Activated T-cell treated with anti-CD3 and anti-CD28 coated beads for 4 hours (primary cell): ENCODE data around the gene ARG2.
A peak's percentile ranks its signal among the peaks of the same experiment; 100 is the strongest.
"Not testable (repeated sequence)": the region's sequence is repeated elsewhere in the genome, so short reads cannot be mapped to it uniquely, and the experiment has no call there.

Experiments used
- DNase-seq: peaks from one replicate; pipeline ENCODE4 v3.0.0-alpha.2; 2020

ARG2 gene

DNA sequence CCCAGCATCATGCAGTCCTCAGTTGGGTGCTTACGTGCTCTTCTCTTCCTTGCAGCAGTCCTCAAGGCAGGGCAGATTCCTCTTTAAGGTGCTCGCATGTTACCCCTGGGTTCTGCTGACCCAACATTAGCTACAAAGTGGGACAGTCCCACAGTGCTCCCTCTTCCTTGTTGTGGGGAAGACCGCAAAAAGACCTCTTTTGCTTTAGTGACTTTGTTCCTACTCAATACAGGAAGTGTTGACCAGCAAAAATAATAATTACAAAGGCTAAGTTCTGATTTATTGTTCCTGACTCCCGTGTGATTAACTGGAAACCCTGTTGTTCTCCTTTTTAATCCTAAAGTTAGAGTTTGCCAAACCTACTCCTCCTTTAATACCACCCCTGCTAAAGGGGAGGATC lies 33.4 kb upstream of the ARG2 start:
- no peak for DNase-seq

GRCh38 chr14:67589204-67589770 lies 30.4 kb upstream of the ARG2 start:
- DNase-seq, result no peak

GRCh38 chr14:67593650-67594049 lies 26.1 kb upstream of the ARG2 start:
- not testable (repeated sequence) for DNase-seq

- DNase-seq, result no peak
Measured at GRCh38 chr14:67595392-67595791, 24.3 kb upstream of the ARG2 start.

DNA sequence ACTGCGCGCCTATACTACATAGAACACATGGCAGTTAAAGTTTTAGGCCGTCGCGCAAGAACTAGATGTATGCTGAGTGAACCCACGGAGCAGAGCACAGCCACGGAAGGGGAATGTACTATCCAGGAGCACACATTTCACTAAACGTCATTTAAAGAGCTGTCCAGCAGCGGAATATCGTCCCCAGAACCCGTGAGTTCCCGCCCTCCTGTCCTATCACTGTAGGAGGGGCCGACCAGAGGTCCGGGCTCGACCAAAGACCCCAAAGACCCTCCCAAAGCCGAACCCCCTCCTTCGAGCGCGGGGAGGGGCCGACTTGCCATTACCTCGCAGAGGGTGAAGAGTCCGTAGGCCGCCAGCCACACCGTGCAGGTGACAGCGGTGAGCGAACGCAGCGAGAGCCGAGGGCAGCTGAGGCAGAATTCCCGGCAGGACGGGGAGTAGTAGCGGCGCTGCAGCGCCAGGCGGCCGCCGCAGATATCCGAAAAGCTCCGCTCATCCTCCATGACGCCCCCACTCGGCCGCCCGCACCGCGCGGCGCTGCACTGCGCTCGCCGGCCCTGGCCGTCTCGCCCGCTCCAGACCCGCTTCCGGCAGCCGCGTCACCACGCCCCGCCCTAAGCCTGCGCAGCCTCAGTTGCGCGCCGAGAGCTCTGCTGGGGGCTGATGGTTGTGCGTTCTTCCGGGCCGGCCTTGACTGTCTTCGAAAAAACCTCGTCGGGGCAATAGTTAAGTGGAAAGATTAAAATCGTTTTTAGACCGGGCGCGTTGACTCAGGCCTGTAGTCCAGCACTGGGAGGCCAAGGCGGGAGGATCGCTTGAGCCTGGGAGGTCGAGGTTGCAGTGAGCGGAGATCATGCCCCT lies 19.8 kb upstream of the ARG2 start, which contains the start of gene PIGH:
Gene PIGH, minus strand, starts transcription at position 571 of the 864 bp plus-strand sequence. Its CDS starts 65 bp downstream, at position 506.
- DNase-seq, result peak; percentile 93

DNA sequence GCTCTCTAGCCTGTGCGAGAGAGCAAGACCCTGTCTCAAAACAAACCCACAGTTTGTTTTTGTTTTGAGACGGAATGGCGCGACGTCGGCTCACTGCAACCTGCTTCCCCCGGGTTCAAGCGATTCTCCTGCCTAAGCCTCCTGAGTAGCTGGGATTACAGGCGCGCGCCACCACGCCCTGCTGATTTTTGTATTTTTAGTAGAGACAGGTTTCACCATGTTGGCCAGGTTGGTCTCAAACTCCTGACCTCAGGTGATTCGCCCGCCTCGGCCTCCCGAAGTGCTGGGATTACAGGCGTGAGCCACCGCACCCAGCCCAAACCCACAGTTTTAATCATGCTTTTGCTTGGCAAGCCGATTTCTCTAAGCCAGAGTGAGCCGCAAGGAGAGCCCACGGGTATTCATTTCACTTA lies 19.2 kb upstream of the ARG2 start:
- not testable (repeated sequence) for DNase-seq

GRCh38 chr14:67602076-67602475 lies 17.6 kb upstream of the ARG2 start:
- DNase-seq, result no peak

DNA sequence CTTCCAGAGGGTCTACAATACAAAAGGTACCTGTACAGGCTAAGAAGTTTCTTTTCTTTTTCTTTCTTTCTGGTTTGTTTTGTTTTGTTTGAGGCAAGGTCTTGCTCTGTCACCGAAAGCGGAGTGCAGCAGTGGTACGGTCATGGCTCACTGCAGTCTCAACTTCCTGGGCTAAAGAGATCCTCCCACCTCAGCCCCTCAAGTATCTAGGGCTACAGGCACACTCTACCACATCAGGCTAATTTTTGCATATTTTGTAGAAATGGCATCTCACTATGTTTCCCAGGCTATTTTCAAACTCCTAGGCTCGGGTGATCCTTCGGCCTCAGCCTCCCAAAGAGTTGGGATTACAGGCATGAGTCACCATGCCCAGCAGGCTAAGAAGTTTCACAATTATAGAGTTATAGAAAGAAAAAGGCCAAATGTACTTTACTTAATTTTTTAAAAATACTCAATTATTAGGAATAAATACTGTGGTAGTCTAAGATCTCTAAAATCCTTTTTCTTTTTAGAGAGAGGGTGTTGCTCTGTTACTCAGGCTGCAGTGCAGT lies 16.6 kb upstream of the ARG2 start:
- DNase-seq, result no peak

GRCh38 chr14:67607646-67608045 lies 12.1 kb upstream of the ARG2 start:
- DNase-seq, result no peak

DNA sequence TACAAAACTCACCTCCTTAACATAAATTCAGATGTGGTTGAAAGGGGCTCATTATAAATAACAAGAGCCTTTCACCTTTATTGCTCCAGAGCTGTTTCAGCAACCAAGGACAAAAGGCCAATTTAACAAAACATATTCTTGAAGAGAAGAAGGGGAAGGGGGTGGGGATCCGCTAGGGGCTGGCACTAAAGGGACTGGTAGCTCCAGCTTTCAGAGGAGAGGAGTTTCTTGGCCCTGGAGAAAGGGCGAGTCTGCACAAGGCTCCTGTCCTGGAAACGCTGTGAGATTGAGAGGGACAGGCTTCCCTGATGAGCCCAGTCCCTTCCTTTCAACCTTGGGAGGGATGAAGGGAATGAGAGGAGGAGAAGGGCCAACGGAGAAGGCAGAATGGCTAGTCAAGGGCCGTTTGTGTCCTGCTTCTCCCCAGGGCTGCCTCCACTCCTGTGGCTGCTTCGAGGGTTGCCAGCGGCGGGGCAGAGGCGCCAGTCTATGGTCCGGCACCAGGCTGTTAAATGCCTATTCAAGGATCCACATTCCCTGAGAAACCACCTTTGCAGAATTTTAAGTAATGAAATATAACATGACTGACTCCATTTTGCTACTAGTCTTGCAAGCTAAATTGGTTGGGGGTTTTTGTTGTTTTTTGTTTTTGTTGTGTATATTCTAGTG lies 9.9 kb upstream of the ARG2 start:
- no peak for DNase-seq

DNA sequence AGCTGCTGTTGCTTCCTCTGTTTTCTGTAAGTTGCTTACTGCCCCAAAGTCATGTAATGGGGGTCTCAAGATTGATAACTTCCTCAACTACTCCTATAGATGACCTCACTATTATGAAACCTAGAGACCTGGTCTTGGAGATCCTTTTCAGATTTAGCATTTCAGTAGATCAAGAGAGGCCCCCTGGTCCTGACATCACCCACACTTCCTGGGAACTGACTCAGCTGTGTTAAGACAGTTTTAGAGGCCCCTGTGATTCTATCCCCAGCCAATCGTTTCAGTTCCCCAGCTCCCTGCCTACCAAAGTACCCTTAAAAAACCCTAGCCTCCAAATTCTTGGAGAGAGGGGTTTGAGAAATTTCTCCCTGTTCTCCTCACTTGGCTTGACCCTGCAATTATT lies 9.2 kb upstream of the ARG2 start:
- no peak for DNase-seq

DNA sequence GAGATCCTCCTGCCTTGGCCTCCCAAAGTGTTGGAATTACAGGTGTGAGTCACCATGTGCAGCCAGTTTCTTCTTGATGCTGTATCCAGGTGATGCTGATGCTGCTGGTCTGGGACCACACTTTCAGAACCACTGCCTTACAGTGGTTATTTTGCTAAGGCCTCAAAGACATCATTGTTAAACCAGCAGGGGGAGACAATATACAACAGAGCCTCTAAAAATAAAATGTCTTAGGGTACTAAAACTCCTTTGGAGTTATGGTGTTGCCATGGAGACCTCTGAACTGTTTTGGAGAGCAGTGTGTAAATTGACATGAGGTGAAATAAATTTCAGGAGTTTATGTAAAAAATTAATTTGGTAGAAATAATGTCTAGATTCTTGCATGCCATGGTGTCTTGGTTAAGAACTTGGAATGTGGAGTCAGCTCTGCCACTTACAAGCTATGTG lies 1.1 kb upstream of the ARG2 start:
- no peak for DNase-seq

DNA sequence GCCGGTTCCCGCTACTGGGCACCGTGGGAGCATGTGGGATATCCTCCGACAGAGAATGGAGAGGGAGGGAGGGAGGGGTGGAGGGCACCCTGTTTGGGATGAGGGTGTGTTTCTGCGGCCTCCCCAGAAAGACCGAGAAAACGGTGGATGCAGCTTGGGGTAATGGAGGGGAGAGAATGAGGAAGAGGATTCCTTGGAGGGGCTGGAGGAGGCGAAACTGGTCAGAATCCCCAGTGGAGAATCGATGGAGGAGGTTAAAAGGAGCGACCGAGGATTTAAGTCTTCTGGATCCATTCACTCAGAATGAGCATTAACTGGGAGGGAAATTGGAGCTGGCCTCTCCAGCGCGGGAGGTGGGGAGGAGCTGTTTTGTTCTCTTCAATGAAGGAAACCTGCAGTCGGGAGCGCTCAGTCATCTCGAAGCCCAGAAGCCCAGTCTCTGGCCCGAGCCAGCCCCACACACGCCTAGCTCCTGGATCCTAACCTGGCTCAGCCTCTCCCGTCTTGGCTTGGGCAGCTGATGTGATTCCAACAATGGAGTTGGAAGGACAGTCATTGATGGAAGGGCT lies 581 bp downstream of the ARG2 start:
- no peak for DNase-seq

DNA sequence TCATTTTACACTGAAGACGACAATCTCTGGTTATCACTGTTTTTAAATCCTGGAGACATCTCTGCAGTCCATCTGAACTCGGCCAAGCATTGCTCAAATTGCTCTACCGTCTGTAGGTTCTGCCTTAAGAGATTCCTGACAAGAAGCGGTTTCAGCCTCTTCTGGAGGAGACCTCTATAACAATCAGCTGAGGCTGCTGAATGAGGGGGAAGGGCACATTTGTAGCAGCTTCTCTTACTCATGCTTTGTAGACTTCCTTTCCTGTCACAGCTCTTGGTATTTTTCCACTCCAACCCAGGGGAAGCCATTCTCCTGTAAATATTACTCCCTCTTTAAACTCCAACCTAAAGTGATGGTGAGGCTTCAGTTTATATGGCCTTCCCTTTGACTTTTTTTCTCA lies 3.0 kb downstream of the ARG2 start:
- DNase-seq, result no peak

DNA sequence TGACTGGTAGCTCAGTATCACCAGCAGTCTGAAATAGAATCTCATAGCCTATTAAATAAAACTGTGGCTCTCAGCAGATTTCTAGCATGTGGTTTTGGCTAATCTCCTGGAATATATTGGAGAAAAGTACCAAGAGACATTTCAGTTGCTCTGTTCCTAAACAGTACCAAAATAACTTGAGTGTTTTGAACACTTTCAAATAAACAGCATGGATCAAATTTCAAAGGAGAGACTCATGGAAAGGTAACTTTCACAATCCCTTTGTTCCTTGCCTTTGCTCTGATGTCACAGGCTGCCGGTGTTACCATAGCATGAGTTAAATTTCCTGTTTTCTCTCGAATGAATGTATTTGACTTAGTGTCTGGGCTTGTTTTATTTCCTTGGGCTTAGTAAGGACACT lies 3.4 kb downstream of the ARG2 start:
- DNase-seq, result no peak

GRCh38 chr14:67626131-67626530 lies 6.4 kb downstream of the ARG2 start:
- not testable (repeated sequence) for DNase-seq

- DNase-seq, result no peak
Measured at GRCh38 chr14:67627519-67627918, 7.8 kb downstream of the ARG2 start.

GRCh38 chr14:67630186-67630585 lies 10.5 kb downstream of the ARG2 start:
- DNase-seq, result no peak

DNA sequence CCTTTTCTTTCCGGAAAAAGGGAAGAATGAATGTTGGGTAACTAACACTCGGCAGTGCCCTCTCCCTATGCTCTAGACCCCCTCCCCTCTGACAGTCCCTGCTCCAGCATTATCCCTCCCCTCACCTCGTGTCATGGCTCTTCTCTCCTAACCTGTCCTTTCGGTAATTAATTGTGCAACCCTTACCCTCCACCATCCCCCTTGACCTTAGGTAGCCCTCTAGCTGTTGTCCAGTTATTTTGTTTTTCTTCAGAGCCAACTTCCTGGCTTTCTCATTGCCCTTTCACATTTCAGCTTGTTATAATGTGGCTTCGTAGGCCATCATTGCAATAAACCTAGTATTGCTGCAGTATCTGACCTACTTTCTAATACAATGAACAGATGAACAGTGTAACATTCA lies 11.2 kb downstream of the ARG2 start:
- no peak for DNase-seq

DNA sequence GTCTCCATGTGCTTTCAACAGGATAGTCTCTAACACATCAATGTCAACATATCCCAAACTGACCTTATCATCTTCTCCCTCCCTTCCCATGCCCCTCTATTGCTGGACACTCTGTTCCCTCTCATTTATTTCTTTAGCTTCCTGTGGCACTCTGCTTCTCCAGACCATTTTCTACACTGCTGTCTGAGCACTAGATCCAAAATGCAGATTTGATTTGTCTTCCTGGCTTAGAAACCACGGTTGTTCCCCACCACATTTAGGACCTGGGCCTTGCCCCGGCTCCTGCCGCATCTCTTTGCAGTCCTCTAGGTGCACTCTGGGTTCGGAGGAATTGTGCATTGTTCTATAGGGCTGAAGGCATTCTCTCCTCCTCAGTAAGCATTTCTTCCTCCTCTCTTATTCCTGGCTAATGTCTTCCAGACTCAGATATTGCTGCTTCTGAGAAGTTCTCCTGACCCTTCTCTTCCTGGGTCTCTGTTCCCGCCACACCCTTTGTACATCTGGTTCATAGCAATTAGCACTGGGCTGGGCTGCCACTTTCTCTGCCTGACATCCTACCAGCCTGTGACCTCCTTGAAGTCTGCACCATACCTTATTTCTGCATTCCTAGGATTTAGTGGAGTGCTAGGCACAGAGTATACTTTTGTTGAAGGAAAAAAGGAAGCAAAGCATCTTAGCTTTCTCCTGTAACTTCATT lies 13.9 kb downstream of the ARG2 start:
- DNase-seq, result no peak

GRCh38 chr14:67636361-67636919 lies 16.7 kb downstream of the ARG2 start:
- DNase-seq, result no peak

- no peak for DNase-seq
Measured at GRCh38 chr14:67638642-67639041, 18.9 kb downstream of the ARG2 start.
